AG04449 (cell line): ENCODE results near the gene LYZ.

Experiments used
- CTCF ChIA-PET: fragments of 350-600 bp; formaldehyde crosslinking; extraction: SDS; loops from one replicate; lab custom pipeline; 2021; ENCODE audit warnings: antibody characterized with exemption; lab: Yijun Ruan, JAX
- POLR2A ChIA-PET: fragments of 400-600, 350-600 bp; formaldehyde crosslinking; extraction: SDS; loops from one replicate; lab custom pipeline; 2020; ENCODE audit warnings: antibody characterized with exemption, inconsistent platforms; lab: Yijun Ruan, JAX
- DNase-seq: peaks from one replicate; pipeline ENCODE4 v3.0.0-alpha.2; 2010; ENCODE audit warnings: low read depth, low spot score
- H3K4me3 ChIP-seq: 2 replicates; pipeline ENCODE4 v1.5.1; 2011; ENCODE audit warnings: low read depth, mild to moderate bottlenecking, control low read depth, low read length
- CTCF ChIP-seq: IDR thresholded peaks from one replicate; pipeline ENCODE4 v1.5.1; 2011; ENCODE audit warnings: mild to moderate bottlenecking, moderate library complexity, low read length, control low read depth, inconsistent platforms; ENCODE audit not compliant: insufficient read depth; ENCODE audit errors: missing control alignments

The LYZ gene

DNA sequence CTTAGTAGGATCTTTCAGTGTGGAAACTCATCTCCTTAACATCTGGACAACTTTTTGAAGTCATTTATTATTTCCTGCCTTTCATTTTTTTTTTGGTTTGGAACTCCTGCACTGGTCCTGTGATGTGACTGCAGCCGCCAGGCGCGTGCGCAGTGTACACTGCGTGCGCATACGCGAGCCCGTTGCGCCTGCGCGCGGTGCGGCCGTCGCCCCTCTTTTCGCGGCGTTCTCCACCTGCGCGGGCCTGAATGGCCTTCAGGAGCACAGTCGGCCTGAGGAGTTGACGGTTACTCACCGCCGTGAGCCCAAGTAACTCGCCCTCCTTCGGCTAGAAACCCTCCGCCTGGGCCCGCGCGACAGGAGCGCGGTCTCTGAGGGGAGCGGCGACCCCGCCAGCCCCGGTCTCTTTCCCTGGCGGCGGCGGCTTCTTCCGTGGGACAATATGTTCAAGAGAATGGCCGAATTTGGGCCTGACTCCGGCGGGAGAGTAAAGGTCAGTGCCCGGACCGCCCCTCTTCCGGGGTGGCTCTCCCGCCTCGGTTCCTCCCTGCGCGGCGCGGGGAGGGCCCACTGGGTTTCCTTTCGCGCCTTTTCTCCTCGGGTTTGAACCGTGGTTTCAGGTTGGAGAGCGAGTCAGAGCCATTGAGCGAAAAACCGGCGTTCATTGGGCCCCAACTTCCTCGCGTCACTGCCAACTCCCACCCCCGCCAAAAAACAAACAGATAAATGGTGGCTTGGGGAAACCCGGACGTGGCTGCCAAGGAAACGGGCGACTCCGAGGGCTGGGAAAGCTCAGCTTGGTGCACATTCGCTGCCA is 11.6 kb downstream of the LYZ start, which contains the start of gene YEATS4:
Gene YEATS4, plus strand, starts transcription at position 213 of the 817 bp plus-strand sequence. Its CDS starts 230 bp downstream, at position 443.
- CTCF ChIA-PET, result interaction anchor here (0.9 to 3.9 kb wide), 3 partner anchors 210 to 280 kb away, joined by 4 to 99 read pairs (median 45); no protein-coding TSS in a partner anchor
- peak within 1 kb of the TSS; percentile 93 for H3K4me3 ChIP-seq
- POLR2A ChIA-PET, result no interaction called here
- no peak for TF ChIP-seq CTCF
- DNase-seq, result peak; percentile 55

DNA sequence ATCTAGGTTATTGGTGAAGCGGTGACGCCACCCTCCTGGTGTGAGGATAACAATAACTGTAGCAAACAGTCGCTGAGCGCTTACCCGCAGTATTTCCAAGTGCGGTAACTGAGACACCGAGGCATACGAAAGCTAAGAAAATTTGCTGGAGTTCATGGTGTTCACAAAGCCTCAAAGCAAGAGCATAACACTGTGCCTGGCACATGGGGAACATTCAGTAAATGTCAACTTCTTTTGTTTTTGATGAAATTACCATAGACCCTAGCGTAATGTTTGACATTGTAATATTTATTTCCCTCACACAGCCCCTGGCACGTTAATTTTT is 12.1 kb downstream of the LYZ start:
- no peak for TF ChIP-seq CTCF

GRCh38 chr12:69366796-69367195 is 18.6 kb downstream of the LYZ start:
- H3K4me3 ChIP-seq, result no peak overlapping the region
- no peak for TF ChIP-seq CTCF
- ChIA-PET CTCF (interaction anchor here (1.2 to 2.6 kb wide), 3 partner anchors 9 to 273 kb away, joined by 3 to 16 read pairs (median 6); no protein-coding TSS in a partner anchor), POLR2A (no interaction called here)
- DNase-seq, result no peak

More for the DNA sequence above, 12.1 kb downstream of the LYZ start:
- ChIA-PET CTCF (interaction anchor here (0.9 kb wide), 1 partner anchor 279 kb away, joined by 4 read pairs; no protein-coding TSS in a partner anchor), POLR2A (no interaction called here)
- peak overlapping the region; percentile 93 for H3K4me3 ChIP-seq
- no peak for DNase-seq

- CTCF ChIA-PET, result interaction anchor here (2.6 kb wide), 1 partner anchor 10 kb away, joined by 16 read pairs; no protein-coding TSS in a partner anchor
- no peak for DNase-seq
- TF ChIP-seq CTCF, result no peak
- H3K4me3 ChIP-seq, result no peak overlapping the region
- POLR2A ChIA-PET, result no interaction called here
Observed at GRCh38 chr12:69368171-69368570, 20.0 kb downstream of the LYZ start.

DNA sequence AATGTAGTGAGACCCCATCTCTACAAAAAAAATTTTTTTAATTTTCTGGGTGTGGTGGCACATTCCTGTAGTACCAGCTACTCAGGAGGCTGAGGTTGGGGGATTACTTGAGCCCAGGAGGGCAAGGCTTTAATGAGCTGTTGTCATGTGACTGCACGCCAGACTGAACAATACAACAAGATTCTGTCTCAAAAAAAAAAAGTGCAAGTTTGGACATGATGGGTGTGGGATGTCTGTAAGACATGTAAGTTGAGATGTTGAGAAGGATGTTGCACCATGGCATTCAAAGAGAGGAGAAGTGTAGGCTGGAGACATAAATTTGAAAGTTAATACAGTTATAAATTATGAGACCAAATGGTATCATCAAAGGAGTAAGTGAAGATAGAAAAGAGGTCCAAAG is 34.9 kb downstream of the LYZ start:
- CTCF ChIA-PET, result interaction anchor here (16.4 kb wide), 1 partner anchor 185 kb away, joined by 231 read pairs; no protein-coding TSS in a partner anchor
- H3K4me3 ChIP-seq, result no peak overlapping the region
- POLR2A ChIA-PET, result no interaction called here
- DNase-seq, result no peak
- no peak for TF ChIP-seq CTCF

DNA sequence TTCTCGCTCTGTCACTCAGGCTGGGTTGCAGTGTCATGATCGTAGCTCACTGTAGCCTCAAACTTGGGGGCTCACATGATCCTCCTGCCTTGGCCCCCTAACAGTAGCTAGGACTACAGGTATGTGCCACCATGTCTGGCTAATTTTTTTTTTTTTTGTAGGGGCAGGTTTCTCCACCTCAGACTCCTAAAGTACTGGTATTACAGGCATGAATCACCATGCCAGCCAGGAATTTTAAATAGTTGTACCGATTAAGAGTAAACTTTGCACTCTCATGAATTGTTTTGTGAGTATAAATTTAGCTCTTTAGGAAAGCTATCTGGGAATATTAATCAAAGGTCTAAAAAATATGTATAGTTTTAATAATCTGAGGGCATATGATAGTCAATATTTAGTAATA is 36.9 kb downstream of the LYZ start:
- ChIA-PET POLR2A (no interaction called here), CTCF (interaction anchor here (0.9 to 16.4 kb wide), 8 partner anchors 9 to 500 kb away, joined by 3 to 231 read pairs (median 4); no protein-coding TSS in a partner anchor)
- no peak for DNase-seq
- H3K4me3 ChIP-seq, result no peak overlapping the region
- TF ChIP-seq CTCF, result no peak
